ENCODE results near the gene DENND5B.
"Not testable (repeated sequence)": the region's sequence is repeated elsewhere in the genome, so short reads cannot be mapped to it uniquely, and the experiment has no call there.

GRCh38 chr12:31608299-31608698 lies 17.4 kb upstream of the DENND5B start:
- TF ChIP-seq CTCF, POLR2A (IDR thresholded peaks at IDR 0.05): not testable (repeated sequence)
